ENCODE measurements around the gene RAB3D.
"Not testable (repeated sequence)": the region's sequence is repeated elsewhere in the genome, so short reads cannot be mapped to it uniquely, and the experiment has no call there.

DNA sequence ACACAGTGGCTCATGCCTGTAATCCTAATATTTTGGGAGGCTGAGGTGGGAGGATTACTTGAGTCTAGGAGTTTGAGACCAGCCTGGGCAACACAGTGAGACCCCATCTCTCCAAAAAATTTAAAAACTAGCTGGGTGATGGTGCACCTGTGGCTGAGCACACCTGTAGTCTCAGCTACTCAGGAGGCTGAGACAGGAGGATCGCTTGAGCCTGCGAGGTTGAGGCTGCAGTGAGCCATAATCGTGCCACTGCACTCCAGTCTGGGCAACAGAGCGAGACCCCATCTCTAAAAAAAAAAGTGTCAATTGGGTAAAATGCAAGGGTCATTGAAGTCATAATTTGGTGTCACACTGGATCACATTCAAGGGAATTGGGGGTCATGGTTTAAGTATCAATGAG is 14.6 kb upstream of the RAB3D start:
- TF ChIP-seq SRF (IDR thresholded peaks at IDR 0.05; ENCODE audit: low read depth in 2 of 2, low read length in 2 of 2); MXI1 (IDR thresholded peaks at IDR 0.05; ENCODE audit: low read depth, low read length); CBX5 (IDR thresholded peaks at IDR 0.05; ENCODE audit: low read depth); ZNF274 (IDR thresholded peaks at IDR 0.05; ENCODE audit: insufficient read depth, insufficient read length); CBFB (IDR thresholded peaks at IDR 0.05; ENCODE audit: low read depth); ETV6 (conservative IDR thresholded peaks at IDR 0.05 in 1 of 2, IDR thresholded peaks at IDR 0.05 in 1 of 2; ENCODE audit: borderline replicate concordance in 1 of 2, low read depth in 1 of 2); POLR2AphosphoS2 (IDR thresholded peaks at IDR 0.05; ENCODE audit: low read depth, low read length); SMC3 (IDR thresholded peaks at IDR 0.05; ENCODE audit: borderline replicate concordance, low read length): not testable (repeated sequence)
- TF ChIP-seq, protein P1, sequence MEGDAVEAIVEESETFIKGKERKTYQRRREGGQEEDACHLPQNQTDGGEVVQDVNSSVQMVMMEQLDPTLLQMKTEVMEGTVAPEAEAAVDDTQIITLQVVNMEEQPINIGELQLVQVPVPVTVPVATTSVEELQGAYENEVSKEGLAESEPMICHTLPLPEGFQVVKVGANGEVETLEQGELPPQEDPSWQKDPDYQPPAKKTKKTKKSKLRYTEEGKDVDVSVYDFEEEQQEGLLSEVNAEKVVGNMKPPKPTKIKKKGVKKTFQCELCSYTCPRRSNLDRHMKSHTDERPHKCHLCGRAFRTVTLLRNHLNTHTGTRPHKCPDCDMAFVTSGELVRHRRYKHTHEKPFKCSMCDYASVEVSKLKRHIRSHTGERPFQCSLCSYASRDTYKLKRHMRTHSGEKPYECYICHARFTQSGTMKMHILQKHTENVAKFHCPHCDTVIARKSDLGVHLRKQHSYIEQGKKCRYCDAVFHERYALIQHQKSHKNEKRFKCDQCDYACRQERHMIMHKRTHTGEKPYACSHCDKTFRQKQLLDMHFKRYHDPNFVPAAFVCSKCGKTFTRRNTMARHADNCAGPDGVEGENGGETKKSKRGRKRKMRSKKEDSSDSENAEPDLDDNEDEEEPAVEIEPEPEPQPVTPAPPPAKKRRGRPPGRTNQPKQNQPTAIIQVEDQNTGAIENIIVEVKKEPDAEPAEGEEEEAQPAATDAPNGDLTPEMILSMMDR (IDR thresholded peaks at IDR 0.05 in 2 of 3, conservative IDR thresholded peaks at IDR 0.05 in 1 of 3; ENCODE audit: control insufficient read depth in 2 of 3, extremely low read depth in 1 of 3, insufficient read depth in 1 of 3, low read depth in 3 of 3, low read length in 3 of 3), result not testable (repeated sequence)
- TF ChIP-seq, protein P2, sequence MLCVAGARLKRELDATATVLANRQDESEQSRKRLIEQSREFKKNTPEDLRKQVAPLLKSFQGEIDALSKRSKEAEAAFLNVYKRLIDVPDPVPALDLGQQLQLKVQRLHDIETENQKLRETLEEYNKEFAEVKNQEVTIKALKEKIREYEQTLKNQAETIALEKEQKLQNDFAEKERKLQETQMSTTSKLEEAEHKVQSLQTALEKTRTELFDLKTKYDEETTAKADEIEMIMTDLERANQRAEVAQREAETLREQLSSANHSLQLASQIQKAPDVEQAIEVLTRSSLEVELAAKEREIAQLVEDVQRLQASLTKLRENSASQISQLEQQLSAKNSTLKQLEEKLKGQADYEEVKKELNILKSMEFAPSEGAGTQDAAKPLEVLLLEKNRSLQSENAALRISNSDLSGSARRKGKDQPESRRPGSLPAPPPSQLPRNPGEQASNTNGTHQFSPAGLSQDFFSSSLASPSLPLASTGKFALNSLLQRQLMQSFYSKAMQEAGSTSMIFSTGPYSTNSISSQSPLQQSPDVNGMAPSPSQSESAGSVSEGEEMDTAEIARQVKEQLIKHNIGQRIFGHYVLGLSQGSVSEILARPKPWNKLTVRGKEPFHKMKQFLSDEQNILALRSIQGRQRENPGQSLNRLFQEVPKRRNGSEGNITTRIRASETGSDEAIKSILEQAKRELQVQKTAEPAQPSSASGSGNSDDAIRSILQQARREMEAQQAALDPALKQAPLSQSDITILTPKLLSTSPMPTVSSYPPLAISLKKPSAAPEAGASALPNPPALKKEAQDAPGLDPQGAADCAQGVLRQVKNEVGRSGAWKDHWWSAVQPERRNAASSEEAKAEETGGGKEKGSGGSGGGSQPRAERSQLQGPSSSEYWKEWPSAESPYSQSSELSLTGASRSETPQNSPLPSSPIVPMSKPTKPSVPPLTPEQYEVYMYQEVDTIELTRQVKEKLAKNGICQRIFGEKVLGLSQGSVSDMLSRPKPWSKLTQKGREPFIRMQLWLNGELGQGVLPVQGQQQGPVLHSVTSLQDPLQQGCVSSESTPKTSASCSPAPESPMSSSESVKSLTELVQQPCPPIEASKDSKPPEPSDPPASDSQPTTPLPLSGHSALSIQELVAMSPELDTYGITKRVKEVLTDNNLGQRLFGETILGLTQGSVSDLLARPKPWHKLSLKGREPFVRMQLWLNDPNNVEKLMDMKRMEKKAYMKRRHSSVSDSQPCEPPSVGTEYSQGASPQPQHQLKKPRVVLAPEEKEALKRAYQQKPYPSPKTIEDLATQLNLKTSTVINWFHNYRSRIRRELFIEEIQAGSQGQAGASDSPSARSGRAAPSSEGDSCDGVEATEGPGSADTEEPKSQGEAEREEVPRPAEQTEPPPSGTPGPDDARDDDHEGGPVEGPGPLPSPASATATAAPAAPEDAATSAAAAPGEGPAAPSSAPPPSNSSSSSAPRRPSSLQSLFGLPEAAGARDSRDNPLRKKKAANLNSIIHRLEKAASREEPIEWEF (IDR thresholded peaks at IDR 0.05; ENCODE audit: insufficient replicate concordance, low read depth, low read length), result not testable (repeated sequence)
- TF ChIP-seq, protein P3, sequence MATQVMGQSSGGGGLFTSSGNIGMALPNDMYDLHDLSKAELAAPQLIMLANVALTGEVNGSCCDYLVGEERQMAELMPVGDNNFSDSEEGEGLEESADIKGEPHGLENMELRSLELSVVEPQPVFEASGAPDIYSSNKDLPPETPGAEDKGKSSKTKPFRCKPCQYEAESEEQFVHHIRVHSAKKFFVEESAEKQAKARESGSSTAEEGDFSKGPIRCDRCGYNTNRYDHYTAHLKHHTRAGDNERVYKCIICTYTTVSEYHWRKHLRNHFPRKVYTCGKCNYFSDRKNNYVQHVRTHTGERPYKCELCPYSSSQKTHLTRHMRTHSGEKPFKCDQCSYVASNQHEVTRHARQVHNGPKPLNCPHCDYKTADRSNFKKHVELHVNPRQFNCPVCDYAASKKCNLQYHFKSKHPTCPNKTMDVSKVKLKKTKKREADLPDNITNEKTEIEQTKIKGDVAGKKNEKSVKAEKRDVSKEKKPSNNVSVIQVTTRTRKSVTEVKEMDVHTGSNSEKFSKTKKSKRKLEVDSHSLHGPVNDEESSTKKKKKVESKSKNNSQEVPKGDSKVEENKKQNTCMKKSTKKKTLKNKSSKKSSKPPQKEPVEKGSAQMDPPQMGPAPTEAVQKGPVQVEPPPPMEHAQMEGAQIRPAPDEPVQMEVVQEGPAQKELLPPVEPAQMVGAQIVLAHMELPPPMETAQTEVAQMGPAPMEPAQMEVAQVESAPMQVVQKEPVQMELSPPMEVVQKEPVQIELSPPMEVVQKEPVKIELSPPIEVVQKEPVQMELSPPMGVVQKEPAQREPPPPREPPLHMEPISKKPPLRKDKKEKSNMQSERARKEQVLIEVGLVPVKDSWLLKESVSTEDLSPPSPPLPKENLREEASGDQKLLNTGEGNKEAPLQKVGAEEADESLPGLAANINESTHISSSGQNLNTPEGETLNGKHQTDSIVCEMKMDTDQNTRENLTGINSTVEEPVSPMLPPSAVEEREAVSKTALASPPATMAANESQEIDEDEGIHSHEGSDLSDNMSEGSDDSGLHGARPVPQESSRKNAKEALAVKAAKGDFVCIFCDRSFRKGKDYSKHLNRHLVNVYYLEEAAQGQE (IDR thresholded peaks at IDR 0.05; ENCODE audit: low read depth, low read length), result not testable (repeated sequence)

All from GM12878 (cell line).